WERI-Rb-1 (cell line): ENCODE results near the gene DICER1.
"Not testable (repeated sequence)": the region's sequence is repeated elsewhere in the genome, so short reads cannot be mapped to it uniquely, and the experiment has no call there.

Experiments used
- DNase-seq: peaks from one replicate; pipeline ENCODE4 v3.0.0-alpha.2; 2020
- H3K27ac ChIP-seq: fragments of 250-450 bp; sonication (Bioruptor Pico); 2 replicates; pipeline ENCODE4 v1.5.1; 2020; ENCODE audit warnings: mild to moderate bottlenecking, moderate library complexity
- H3K27me3 ChIP-seq: fragments of 250-450 bp; sonication (Bioruptor Pico); 2 replicates; pipeline ENCODE4 v1.5.1; 2021; ENCODE audit warnings: mild to moderate bottlenecking, low read depth, moderate library complexity; ENCODE audit not compliant: insufficient read depth, severe bottlenecking
- H3K36me3 ChIP-seq: fragments of 250-450 bp; sonication (Bioruptor Pico); 2 replicates; pipeline ENCODE4 v1.5.1; 2020; ENCODE audit warnings: mild to moderate bottlenecking, moderate library complexity
- H3K4me3 ChIP-seq: 2 replicates; pipeline ENCODE4 v1.5.1; 2011; ENCODE audit warnings: low read depth, mild to moderate bottlenecking, control low read depth, low read length
- H3K9me3 ChIP-seq: fragments of 250-450 bp; sonication (Bioruptor Pico); 2 replicates; pipeline ENCODE4 v1.5.1; 2021; ENCODE audit warnings: mild to moderate bottlenecking, moderate library complexity; ENCODE audit not compliant: severe bottlenecking
- TF ChIP-seq, protein P1 (sequence below): IDR thresholded peaks from 2 replicates; pipeline ENCODE4 v1.5.1; 2011; ENCODE audit warnings: low read depth, mild to moderate bottlenecking, control low read depth, inconsistent platforms, low read length

DICER1 gene

DNA sequence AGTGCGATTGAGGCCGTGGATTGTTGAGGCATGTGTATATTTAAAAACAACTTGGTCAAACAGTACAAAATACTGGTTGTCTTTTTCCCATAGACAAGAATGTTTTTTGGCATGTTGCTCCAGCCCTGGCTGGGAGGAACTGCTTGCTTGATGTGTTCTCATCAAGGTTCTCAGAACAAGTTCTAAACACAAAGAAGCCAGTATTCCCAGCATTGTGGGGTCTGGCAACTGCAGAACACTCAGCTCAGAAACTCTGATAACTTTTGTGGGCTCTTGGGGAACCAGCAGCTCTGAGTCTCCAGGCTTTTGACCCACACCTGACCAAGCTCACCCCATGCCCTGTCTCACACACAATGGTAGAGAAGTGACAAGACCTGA, 27.1 kb upstream of the DICER1 start:
- no peak for DNase-seq
- Histone ChIP-seq H3K27me3 (no peaks in the 10 kb centered on the region), H3K4me3 (no peak overlapping the region), H3K9me3 (no peaks in the 10 kb centered on the region), H3K27ac (no peak overlapping the region), H3K36me3 (no peaks in the 10 kb centered on the region)
- TF ChIP-seq, protein P1, sequence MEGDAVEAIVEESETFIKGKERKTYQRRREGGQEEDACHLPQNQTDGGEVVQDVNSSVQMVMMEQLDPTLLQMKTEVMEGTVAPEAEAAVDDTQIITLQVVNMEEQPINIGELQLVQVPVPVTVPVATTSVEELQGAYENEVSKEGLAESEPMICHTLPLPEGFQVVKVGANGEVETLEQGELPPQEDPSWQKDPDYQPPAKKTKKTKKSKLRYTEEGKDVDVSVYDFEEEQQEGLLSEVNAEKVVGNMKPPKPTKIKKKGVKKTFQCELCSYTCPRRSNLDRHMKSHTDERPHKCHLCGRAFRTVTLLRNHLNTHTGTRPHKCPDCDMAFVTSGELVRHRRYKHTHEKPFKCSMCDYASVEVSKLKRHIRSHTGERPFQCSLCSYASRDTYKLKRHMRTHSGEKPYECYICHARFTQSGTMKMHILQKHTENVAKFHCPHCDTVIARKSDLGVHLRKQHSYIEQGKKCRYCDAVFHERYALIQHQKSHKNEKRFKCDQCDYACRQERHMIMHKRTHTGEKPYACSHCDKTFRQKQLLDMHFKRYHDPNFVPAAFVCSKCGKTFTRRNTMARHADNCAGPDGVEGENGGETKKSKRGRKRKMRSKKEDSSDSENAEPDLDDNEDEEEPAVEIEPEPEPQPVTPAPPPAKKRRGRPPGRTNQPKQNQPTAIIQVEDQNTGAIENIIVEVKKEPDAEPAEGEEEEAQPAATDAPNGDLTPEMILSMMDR, result no peak

DNA sequence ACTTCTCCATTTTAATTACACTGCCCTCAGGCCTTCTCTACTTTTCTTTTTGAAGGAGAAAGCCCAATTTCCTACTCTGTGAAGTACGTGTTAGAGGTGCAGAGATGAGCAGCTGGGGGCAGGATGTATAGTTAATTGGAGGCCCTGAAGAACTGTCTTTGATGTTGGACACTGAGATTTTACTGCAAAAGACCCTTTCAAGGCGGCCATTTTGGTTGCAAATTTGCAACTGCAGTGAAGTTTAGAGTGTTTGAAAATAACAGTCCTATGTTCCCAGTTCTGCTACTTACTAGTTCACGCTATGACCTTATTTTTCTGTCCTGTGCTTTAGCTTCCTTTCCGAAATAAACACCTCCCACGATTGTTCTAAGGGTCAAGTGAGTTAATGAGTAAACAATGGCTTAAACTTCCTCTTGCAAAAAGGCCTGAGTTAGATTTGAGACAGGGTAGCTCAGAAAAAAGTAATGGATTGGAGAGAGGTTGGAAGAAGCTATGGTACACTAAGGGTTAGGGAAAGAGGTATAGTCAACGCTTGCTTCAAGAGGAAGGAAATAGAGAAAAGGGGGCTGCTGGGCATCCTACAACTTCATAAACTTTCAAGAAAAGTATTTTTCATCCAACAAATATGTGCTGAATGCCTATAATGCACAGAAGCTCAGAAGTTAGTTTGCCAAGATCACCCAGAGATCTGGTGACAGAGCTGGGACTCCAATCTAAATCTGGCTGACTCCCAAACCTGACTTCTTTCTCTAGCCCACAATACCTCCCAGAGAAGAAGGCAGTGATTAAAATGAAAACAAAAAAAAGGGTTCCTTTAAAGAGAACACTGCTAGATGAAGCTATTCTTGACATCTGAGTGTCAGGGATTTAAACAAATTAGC, 26.4 kb upstream of the DICER1 start:
- DNase-seq, result no peak
- H3K36me3 ChIP-seq, result no peaks in the 10 kb centered on the region

DNA sequence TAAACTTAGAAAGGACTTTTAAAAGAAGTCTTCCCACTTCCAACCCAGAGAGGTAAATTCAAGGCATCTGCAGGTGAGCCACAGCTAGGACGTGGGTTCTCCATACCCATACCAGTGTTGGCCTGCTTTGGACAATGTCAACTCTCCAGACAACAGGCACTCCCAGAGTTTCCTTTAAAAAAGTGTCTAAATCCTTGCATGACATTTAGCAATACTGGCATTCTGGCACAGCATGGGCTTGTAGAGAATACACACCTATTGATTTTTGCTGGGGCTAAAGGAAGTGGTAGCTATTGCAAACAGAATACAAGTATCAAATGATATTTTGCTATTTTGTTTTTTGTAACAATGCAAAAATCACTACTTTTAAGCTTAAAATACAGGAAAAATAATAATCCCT, 25.8 kb upstream of the DICER1 start:
- Histone ChIP-seq H3K27ac (no peak overlapping the region), H3K36me3 (no peaks in the 10 kb centered on the region), H3K4me3 (no peak overlapping the region), H3K9me3 (no peaks in the 10 kb centered on the region), H3K27me3 (no peaks in the 10 kb centered on the region)
- TF ChIP-seq, protein P1, result no peak
- no peak for DNase-seq

More for the DNA sequence above, 26.4 kb upstream of the DICER1 start:
- TF ChIP-seq, protein P1, result no peak
- no peaks in the 10 kb centered on the region for H3K9me3 ChIP-seq
- H3K4me3 ChIP-seq, result no peak overlapping the region
- H3K27ac ChIP-seq, result no peak overlapping the region
- H3K27me3 ChIP-seq, result no peaks in the 10 kb centered on the region

DNA sequence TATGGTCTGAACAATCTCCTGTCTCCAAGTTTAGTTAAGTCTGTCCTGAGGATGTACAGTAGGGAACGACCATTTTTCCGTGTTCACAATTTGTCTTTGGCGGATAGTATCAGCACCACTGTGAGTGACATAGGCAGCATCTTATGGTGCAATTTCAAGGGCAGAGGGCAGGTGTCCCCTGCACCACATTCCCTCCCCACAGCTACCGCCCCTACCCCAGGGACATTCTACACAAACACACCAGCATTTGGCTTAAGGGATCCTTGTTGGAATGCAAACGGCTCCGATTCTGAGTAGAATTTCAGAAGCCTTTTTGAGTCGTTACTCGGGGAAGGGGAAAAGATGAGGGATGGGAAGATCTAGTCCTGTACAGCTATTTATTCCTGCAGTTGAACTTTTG, 25.1 kb upstream of the DICER1 start:
- no peak overlapping the region for H3K4me3 ChIP-seq
- H3K27ac ChIP-seq, result no peak overlapping the region
- no peaks in the 10 kb centered on the region for H3K27me3 ChIP-seq
- TF ChIP-seq, protein P1, result no peak
- DNase-seq, result no peak
- H3K9me3 ChIP-seq, result no peaks in the 10 kb centered on the region
- no peaks in the 10 kb centered on the region for H3K36me3 ChIP-seq

DNA sequence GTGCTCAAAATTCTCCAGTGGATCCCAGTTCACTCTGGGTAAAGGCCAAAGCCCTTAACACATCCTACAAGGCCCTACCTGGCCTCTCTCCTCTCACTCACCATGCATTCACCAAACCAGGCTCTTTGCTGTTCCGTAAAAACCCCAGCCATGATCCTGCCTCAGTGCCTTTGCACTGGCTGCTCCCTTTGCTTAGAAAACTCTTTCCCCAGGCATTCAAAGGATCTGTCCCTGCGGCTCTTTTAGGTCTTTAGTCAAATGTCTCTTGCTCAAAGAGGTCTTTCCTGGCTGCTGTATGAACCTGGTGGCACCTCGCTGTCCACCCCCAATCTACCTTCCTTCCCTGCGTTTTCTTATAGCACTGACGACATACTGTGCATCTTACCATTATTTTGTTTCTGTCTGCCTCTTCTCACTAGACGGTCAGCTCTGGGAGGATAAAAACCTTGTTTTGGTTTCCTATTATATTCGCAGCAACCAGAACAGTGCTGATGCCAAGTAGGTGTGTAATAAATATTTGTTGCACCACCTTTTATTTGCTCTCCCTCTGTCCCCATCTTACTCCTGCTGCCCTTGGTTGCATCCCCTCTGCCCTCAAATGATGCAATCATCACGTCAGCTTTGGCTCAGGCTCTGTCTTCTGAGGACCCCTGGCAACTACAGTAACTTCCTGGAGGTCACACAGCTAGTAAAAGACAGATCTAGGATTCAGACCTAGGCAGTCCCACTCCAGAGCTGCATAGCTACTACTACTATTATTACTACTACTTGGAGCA, 23.8 kb upstream of the DICER1 start:
- no peaks in the 10 kb centered on the region for H3K36me3 ChIP-seq
- H3K4me3 ChIP-seq, result no peak overlapping the region
- no peak for DNase-seq
- TF ChIP-seq, protein P1, result no peak
- H3K27ac ChIP-seq, result no peak overlapping the region
- H3K27me3 ChIP-seq, result no peaks in the 10 kb centered on the region
- no peaks in the 10 kb centered on the region for H3K9me3 ChIP-seq

DNA sequence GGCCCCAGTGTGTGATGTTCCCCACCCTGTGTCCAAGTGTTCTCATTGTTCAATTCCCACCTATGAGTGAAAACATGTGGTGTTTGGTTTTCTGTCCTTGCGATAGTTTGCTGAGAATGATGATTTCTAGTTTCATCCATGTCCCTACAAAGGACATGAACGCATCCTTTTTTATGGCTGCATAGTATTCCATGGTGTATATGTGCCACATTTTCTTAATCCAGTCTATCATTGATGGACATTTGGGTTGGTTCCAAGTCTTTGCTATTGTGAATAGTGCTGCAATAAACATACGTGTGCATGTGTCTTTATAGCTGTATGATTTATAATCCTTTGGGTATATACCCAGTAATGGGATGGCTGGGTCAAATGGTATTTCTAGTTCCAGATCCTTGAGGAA, 18.3 kb upstream of the DICER1 start:
- H3K36me3 ChIP-seq, DNase-seq, H3K27ac ChIP-seq, H3K9me3 ChIP-seq, H3K27me3 ChIP-seq, H3K4me3 ChIP-seq: not testable (repeated sequence)
